SK-N-SH treated with all-trans-retinoic acid at 6 μM for 48 hours (cell line): ENCODE measurements around the gene ZFHX3.
A peak's percentile ranks its signal among the peaks of the same experiment; 100 is the strongest.

Source experiments
- ATAC-seq: fragments of 200-7000 bp; cut with Tn5 transposase; 3 replicates; pipeline ENCODE4 v1.9.1; 2020; ENCODE audit warnings: mild to moderate bottlenecking, moderate library complexity
- ARNTL ChIP-seq: fragments of 450-650 bp; formaldehyde crosslinking; IDR thresholded peaks from 2 replicates; pipeline ENCODE4 v1.5.0; 2020; ENCODE audit warnings: low read depth, mild to moderate bottlenecking, moderate library complexity, borderline replicate concordance
- BACH2 ChIP-seq: fragments of 250-450 bp; sonication (Bioruptor Pico); IDR thresholded peaks from 2 replicates; pipeline ENCODE4 v1.9.0; 2021; ENCODE audit warnings: mild to moderate bottlenecking, borderline replicate concordance
- ESRRG ChIP-seq: fragments of 250-450 bp; sonication (Bioruptor Pico); IDR thresholded peaks from 2 replicates; pipeline ENCODE4 v1.6.1; 2021; ENCODE audit warnings: mild to moderate bottlenecking
- GLIS3 ChIP-seq: fragments of 250-450 bp; sonication (Bioruptor Pico); IDR thresholded peaks from 2 replicates; pipeline ENCODE4 v1.5.0; 2020; ENCODE audit warnings: mild to moderate bottlenecking, moderate library complexity
- ISL1 ChIP-seq: fragments of 250-450 bp; sonication (Bioruptor Pico); IDR thresholded peaks from 2 replicates; pipeline ENCODE4 v2.1.2; 2022; ENCODE audit warnings: mild to moderate bottlenecking, moderate library complexity
- OSR1 ChIP-seq: fragments of 250-450 bp; sonication (Bioruptor Pico); IDR thresholded peaks from 2 replicates; pipeline ENCODE4 v1.8.0; 2022; ENCODE audit warnings: moderate library complexity, mild to moderate bottlenecking, inconsistent platforms
- PPARA ChIP-seq: fragments of 250-450 bp; sonication (Bioruptor Pico); IDR thresholded peaks from 2 replicates; pipeline ENCODE4 v1.5.0; 2020; ENCODE audit warnings: mild to moderate bottlenecking, borderline replicate concordance
- RARB ChIP-seq: fragments of 250-450 bp; sonication (Bioruptor Pico); IDR thresholded peaks from 2 replicates; pipeline ENCODE4 v1.8.0; 2021; ENCODE audit warnings: mild to moderate bottlenecking, moderate library complexity
- SNAI2 ChIP-seq: fragments of 250-450 bp; sonication (Bioruptor Pico); IDR thresholded peaks from 2 replicates; pipeline ENCODE4 v1.5.0; 2020; ENCODE audit warnings: mild to moderate bottlenecking, moderate library complexity
- TCF4 ChIP-seq: fragments of 250-450 bp; sonication (Bioruptor Pico); IDR thresholded peaks from 2 replicates; pipeline ENCODE4 v1.8.0; 2021; ENCODE audit warnings: mild to moderate bottlenecking, moderate library complexity, borderline replicate concordance
- TOX ChIP-seq: fragments of 250-450 bp; sonication (Bioruptor Pico); IDR thresholded peaks from 2 replicates; pipeline ENCODE4 v1.8.0; 2021; ENCODE audit warnings: mild to moderate bottlenecking, moderate library complexity, borderline replicate concordance
- ZC3H10 ChIP-seq: fragments of 250-450 bp; sonication (Bioruptor Pico); IDR thresholded peaks from 2 replicates; pipeline ENCODE4 v1.5.1; 2021; ENCODE audit warnings: mild to moderate bottlenecking, moderate library complexity
- ZFP3 ChIP-seq: fragments of 250-450 bp; sonication (Bioruptor Pico); IDR thresholded peaks from 2 replicates; pipeline ENCODE4 v1.5.0; 2020; ENCODE audit warnings: mild to moderate bottlenecking, moderate library complexity
- ZFP30 ChIP-seq: fragments of 450-650 bp; formaldehyde crosslinking; IDR thresholded peaks from 2 replicates; pipeline ENCODE4 v1.5.0; 2022; ENCODE audit warnings: mild to moderate bottlenecking, moderate library complexity
- ZNF565 ChIP-seq: fragments of 450-650 bp; formaldehyde crosslinking; conservative IDR thresholded peaks from 2 replicates; pipeline ENCODE4 v1.5.0; 2020; ENCODE audit warnings: low read depth, mild to moderate bottlenecking, moderate library complexity
- ZNF8 ChIP-seq: fragments of 450-650 bp; formaldehyde crosslinking; IDR thresholded peaks from 2 replicates; pipeline ENCODE4 v1.5.0; 2020; ENCODE audit warnings: mild to moderate bottlenecking, moderate library complexity
- TF ChIP-seq, protein P1 (sequence below): fragments of 250-450 bp; sonication (Bioruptor Pico); IDR thresholded peaks from 2 replicates; pipeline ENCODE4 v1.8.0; 2021; ENCODE audit warnings: low read depth, mild to moderate bottlenecking, moderate library complexity, borderline replicate concordance
- TF ChIP-seq, protein P2 (sequence below): fragments of 250-450 bp; sonication (Bioruptor Pico); IDR thresholded peaks from 2 replicates; pipeline ENCODE4 v1.8.0; 2020; ENCODE audit warnings: mild to moderate bottlenecking, moderate library complexity, borderline replicate concordance
- TF ChIP-seq, protein P3 (sequence below): fragments of 250-450 bp; sonication (Bioruptor Pico); IDR thresholded peaks from 2 replicates; pipeline ENCODE4 v1.5.1; 2020; ENCODE audit warnings: low read depth, mild to moderate bottlenecking, moderate library complexity
- TF ChIP-seq, protein P4 (sequence below): fragments of 250-450 bp; sonication (Bioruptor Pico); IDR thresholded peaks from 2 replicates; pipeline ENCODE4 v1.5.0; 2020; ENCODE audit warnings: mild to moderate bottlenecking, moderate library complexity
- TF ChIP-seq, protein P5 (sequence below): fragments of 250-450 bp; sonication (Bioruptor Pico); IDR thresholded peaks from 2 replicates; pipeline ENCODE4 v1.5.1; 2021; ENCODE audit warnings: mild to moderate bottlenecking, moderate library complexity

Gene ZFHX3

DNA sequence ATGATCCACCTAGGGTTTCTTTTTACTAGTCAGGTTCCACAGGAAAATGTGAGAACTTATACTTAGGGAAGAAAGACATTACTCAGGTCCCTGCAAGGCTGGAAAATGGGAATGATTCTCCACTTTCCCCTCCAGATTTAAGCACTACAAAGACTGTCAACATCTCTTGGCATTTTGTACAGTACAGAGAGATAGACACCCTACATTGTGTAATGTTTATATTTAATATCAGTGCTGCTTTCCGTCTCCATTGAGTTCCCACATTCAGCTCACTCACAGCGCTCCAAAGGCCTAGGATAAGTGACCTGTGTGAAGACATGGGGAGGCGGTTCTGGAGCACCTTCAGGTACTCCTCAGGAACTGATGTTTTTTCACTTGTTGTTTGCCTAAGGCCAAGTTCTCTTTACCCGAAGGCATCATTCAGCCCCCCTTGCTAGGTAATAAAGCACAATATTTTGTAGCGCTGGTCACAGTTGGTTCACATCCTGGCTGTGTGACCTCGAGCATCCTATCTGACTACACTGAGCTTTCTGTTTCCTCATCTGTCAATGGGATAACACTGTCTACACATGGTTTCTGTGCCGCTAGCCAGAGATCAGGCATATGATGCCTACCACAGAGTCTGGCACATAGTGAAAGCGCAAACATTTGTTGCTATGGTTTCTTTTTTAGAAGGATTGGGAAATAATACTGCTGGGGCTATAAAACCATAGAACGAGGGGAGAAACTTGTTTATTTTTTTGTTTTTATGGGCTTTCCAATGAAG, 226.6 kb downstream of the ZFHX3 start (continued):
- no peak for TF ChIP-seq BACH2 (CRISPR knock-in tag)
- TF ChIP-seq TCF4 (CRISPR knock-in tag) = no peak
- no peak for TF ChIP-seq ZC3H10 (CRISPR knock-in tag)
- no peak for TF ChIP-seq ZNF565 (CRISPR knock-in tag)
- no peak for TF ChIP-seq ESRRG (CRISPR knock-in tag)
- no peak for TF ChIP-seq ISL1 (CRISPR knock-in tag)
- no peak for TF ChIP-seq PPARA
- TF ChIP-seq ZFP3 (CRISPR knock-in tag) = no peak
- no peak for TF ChIP-seq GLIS3 (CRISPR knock-in tag)

DNA sequence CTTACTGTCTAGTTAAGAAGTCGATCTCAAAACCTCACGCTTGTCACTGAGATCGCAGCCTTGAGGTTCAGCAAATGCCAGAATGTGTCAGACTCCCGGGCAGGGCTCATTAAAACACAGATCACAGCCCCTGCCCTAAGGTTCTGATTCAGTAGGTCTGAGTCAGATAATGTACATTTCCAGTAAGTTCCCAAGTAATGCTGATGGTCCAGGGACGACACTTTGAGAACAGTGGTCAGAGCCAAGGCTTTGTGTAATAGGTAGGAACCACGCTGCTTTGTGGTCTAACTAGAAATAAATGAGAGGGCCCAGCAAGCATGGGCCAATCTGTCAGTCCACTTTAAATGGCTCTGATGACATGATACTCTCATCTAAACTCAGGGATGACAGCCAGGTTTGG, 228.6 kb downstream of the ZFHX3 start:
- ATAC-seq = peak; percentile 46
- TF ChIP-seq ZFP30 (no peak), SNAI2 (CRISPR knock-in tag) (no peak), ESRRG (CRISPR knock-in tag) (no peak), ARNTL (CRISPR knock-in tag) (no peak), BACH2 (CRISPR knock-in tag) (no peak), OSR1 (CRISPR knock-in tag) (no peak), ZNF8 (no peak), TOX (CRISPR knock-in tag) (no peak), GLIS3 (CRISPR knock-in tag) (no peak), ZFP3 (CRISPR knock-in tag) (no peak), ZNF565 (CRISPR knock-in tag) (no peak), RARB (CRISPR knock-in tag) (no peak), ISL1 (CRISPR knock-in tag) (no peak), ZC3H10 (CRISPR knock-in tag) (no peak)
- TF ChIP-seq, protein P1, sequence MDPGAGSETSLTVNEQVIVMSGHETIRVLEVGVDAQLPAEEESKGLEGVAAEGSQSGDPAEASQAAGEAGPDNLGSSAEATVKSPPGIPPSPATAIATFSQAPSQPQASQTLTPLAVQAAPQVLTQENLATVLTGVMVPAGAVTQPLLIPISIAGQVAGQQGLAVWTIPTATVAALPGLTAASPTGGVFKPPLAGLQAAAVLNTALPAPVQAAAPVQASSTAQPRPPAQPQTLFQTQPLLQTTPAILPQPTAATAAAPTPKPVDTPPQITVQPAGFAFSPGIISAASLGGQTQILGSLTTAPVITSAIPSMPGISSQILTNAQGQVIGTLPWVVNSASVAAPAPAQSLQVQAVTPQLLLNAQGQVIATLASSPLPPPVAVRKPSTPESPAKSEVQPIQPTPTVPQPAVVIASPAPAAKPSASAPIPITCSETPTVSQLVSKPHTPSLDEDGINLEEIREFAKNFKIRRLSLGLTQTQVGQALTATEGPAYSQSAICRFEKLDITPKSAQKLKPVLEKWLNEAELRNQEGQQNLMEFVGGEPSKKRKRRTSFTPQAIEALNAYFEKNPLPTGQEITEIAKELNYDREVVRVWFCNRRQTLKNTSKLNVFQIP (CRISPR knock-in tag) = no peak
- TF ChIP-seq, protein P2, sequence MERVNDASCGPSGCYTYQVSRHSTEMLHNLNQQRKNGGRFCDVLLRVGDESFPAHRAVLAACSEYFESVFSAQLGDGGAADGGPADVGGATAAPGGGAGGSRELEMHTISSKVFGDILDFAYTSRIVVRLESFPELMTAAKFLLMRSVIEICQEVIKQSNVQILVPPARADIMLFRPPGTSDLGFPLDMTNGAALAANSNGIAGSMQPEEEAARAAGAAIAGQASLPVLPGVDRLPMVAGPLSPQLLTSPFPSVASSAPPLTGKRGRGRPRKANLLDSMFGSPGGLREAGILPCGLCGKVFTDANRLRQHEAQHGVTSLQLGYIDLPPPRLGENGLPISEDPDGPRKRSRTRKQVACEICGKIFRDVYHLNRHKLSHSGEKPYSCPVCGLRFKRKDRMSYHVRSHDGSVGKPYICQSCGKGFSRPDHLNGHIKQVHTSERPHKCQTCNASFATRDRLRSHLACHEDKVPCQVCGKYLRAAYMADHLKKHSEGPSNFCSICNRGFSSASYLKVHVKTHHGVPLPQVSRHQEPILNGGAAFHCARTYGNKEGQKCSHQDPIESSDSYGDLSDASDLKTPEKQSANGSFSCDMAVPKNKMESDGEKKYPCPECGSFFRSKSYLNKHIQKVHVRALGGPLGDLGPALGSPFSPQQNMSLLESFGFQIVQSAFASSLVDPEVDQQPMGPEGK (CRISPR knock-in tag) = no peak
- TF ChIP-seq, protein P3, sequence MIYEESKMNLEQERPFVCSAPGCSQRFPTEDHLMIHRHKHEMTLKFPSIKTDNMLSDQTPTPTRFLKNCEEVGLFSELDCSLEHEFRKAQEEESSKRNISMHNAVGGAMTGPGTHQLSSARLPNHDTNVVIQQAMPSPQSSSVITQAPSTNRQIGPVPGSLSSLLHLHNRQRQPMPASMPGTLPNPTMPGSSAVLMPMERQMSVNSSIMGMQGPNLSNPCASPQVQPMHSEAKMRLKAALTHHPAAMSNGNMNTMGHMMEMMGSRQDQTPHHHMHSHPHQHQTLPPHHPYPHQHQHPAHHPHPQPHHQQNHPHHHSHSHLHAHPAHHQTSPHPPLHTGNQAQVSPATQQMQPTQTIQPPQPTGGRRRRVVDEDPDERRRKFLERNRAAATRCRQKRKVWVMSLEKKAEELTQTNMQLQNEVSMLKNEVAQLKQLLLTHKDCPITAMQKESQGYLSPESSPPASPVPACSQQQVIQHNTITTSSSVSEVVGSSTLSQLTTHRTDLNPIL (CRISPR knock-in tag) = no peak
- TF ChIP-seq, protein P4, sequence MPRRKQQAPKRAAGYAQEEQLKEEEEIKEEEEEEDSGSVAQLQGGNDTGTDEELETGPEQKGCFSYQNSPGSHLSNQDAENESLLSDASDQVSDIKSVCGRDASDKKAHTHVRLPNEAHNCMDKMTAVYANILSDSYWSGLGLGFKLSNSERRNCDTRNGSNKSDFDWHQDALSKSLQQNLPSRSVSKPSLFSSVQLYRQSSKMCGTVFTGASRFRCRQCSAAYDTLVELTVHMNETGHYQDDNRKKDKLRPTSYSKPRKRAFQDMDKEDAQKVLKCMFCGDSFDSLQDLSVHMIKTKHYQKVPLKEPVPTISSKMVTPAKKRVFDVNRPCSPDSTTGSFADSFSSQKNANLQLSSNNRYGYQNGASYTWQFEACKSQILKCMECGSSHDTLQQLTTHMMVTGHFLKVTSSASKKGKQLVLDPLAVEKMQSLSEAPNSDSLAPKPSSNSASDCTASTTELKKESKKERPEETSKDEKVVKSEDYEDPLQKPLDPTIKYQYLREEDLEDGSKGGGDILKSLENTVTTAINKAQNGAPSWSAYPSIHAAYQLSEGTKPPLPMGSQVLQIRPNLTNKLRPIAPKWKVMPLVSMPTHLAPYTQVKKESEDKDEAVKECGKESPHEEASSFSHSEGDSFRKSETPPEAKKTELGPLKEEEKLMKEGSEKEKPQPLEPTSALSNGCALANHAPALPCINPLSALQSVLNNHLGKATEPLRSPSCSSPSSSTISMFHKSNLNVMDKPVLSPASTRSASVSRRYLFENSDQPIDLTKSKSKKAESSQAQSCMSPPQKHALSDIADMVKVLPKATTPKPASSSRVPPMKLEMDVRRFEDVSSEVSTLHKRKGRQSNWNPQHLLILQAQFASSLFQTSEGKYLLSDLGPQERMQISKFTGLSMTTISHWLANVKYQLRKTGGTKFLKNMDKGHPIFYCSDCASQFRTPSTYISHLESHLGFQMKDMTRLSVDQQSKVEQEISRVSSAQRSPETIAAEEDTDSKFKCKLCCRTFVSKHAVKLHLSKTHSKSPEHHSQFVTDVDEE (CRISPR knock-in tag) = no peak
- TF ChIP-seq, protein P5, sequence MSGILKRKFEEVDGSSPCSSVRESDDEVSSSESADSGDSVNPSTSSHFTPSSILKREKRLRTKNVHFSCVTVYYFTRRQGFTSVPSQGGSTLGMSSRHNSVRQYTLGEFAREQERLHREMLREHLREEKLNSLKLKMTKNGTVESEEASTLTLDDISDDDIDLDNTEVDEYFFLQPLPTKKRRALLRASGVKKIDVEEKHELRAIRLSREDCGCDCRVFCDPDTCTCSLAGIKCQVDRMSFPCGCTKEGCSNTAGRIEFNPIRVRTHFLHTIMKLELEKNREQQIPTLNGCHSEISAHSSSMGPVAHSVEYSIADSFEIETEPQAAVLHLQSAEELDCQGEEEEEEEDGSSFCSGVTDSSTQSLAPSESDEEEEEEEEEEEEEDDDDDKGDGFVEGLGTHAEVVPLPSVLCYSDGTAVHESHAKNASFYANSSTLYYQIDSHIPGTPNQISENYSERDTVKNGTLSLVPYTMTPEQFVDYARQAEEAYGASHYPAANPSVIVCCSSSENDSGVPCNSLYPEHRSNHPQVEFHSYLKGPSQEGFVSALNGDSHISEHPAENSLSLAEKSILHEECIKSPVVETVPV (CRISPR knock-in tag) = no peak
